MM.1S (cell line): ENCODE data around the gene CAMK2G.

Experiments
- DNase-seq: peaks from one replicate; pipeline ENCODE4 v3.0.0-alpha.2; 2015
- H2AFZ ChIP-seq: fragments of 300-600 bp; sonication (generic); 2 replicates; pipeline ENCODE4 v1.6.0; 2016; ENCODE audit warnings: antibody characterized with exemption, low read length
- H3F3A ChIP-seq: fragments of 300-600 bp; sonication (generic); 2 replicates; pipeline ENCODE4 v1.6.1; 2016; ENCODE audit warnings: mild to moderate bottlenecking, antibody characterized with exemption, low read length, moderate library complexity, mixed read lengths; ENCODE audit not compliant: insufficient read depth
- H3K27ac ChIP-seq: fragments of 300-600 bp; sonication (generic); 2 replicates; pipeline ENCODE4 v1.5.1; 2016; ENCODE audit warnings: mild to moderate bottlenecking, low read length
- H3K27me3 ChIP-seq: fragments of 300-600 bp; sonication (generic); replicated peaks from 2 replicates; pipeline ENCODE4 v1.6.0; 2016; ENCODE audit warnings: low read length; ENCODE audit not compliant: insufficient read depth
- H3K36me3 ChIP-seq: fragments of 300-600 bp; sonication (generic); replicated peaks from 2 replicates; pipeline ENCODE4 v1.6.1; 2016; ENCODE audit warnings: mild to moderate bottlenecking, low read length, mixed read lengths; ENCODE audit not compliant: insufficient read depth
- H3K4me1 ChIP-seq: fragments of 300-600 bp; sonication (generic); 2 replicates; pipeline ENCODE4 v1.6.1; 2016; ENCODE audit warnings: low read length, mixed read lengths
- H3K4me2 ChIP-seq: fragments of 300-600 bp; sonication (generic); 2 replicates; pipeline ENCODE4 v1.6.0; 2016; ENCODE audit warnings: low read depth, low read length
- H3K4me3 ChIP-seq: fragments of 300-600 bp; sonication (generic); 2 replicates; pipeline ENCODE4 v1.5.1; 2016; ENCODE audit warnings: low read length, mixed read lengths
- H3K79me2 ChIP-seq: fragments of 300-600 bp; sonication (generic); 2 replicates; pipeline ENCODE4 v1.6.1; 2016; ENCODE audit warnings: mixed run types, low read length, mixed read lengths
- H3K9ac ChIP-seq: fragments of 300-600 bp; sonication (generic); 2 replicates; pipeline ENCODE4 v1.6.1; 2016; ENCODE audit warnings: low read length, mixed read lengths
- H3K9me2 ChIP-seq: fragments of 300-600 bp; sonication (generic); replicated peaks from 2 replicates; pipeline ENCODE4 v1.6.1; 2016; ENCODE audit warnings: mild to moderate bottlenecking, low read length, mixed read lengths; ENCODE audit not compliant: insufficient read depth
- H3K9me3 ChIP-seq: fragments of 300-600 bp; sonication (generic); replicated peaks from 2 replicates; pipeline ENCODE4 v1.6.1; 2016; ENCODE audit warnings: mild to moderate bottlenecking, low read length, mixed read lengths; ENCODE audit not compliant: insufficient read depth
- H4K20me1 ChIP-seq: fragments of 300-600 bp; sonication (generic); 2 replicates; pipeline ENCODE4 v1.6.1; 2016; ENCODE audit warnings: mild to moderate bottlenecking, low read length, moderate library complexity, mixed read lengths; ENCODE audit not compliant: insufficient read depth
- EZH2 ChIP-seq: fragments of 300-600 bp; sonication (generic); optimal IDR thresholded peaks from 2 replicates; pipeline ENCODE3; 2017; ENCODE audit warnings: low read depth, mild to moderate bottlenecking, antibody characterized with exemption, low read length, mixed read lengths
- EZH2phosphoT487 ChIP-seq: fragments of 300-600 bp; sonication (generic); IDR thresholded peaks from 2 replicates; pipeline ENCODE4 v1.6.1; 2018; ENCODE audit warnings: antibody characterized with exemption, low read length
- TF ChIP-seq, protein P1 (sequence below): fragments of 300-600 bp; sonication (generic); IDR thresholded peaks from 2 replicates; pipeline ENCODE4 v1.5.1; 2016; ENCODE audit warnings: antibody characterized with exemption, low read length, mixed read lengths

The CAMK2G gene

GRCh38 chr10:73803680-73804286 is 70.6 kb downstream of the CAMK2G start:
- Histone ChIP-seq H3K4me3 (no peak overlapping the region), H3K27me3 (no peaks in the 10 kb centered on the region), H2AFZ (no peak overlapping the region), H4K20me1 (no peaks in the 10 kb centered on the region), H3K9me2 (no peaks in the 10 kb centered on the region), H3K9me3 (no peaks in the 10 kb centered on the region), H3K79me2 (peaks cover 4% of the 10 kb centered on the region), H3K9ac (no peak overlapping the region; the same call in 1 of the 2 replicates), H3K27ac (peak overlapping the region; percentile 66; the same call in 1 of the 2 replicates), H3K4me1 (peaks cover 16% of the 10 kb centered on the region), H3F3A (peaks cover 4% of the 10 kb centered on the region; the same call in 1 of the 2 replicates), H3K4me2 (peak overlapping the region; percentile 34; the same call in 1 of the 2 replicates), H3K36me3 (0 out of 2 replicates have a peak, but pooled peaks cover 5% of the 10 kb centered on the region)
- peak; percentile 16 for DNase-seq
- TF ChIP-seq, protein P1, sequence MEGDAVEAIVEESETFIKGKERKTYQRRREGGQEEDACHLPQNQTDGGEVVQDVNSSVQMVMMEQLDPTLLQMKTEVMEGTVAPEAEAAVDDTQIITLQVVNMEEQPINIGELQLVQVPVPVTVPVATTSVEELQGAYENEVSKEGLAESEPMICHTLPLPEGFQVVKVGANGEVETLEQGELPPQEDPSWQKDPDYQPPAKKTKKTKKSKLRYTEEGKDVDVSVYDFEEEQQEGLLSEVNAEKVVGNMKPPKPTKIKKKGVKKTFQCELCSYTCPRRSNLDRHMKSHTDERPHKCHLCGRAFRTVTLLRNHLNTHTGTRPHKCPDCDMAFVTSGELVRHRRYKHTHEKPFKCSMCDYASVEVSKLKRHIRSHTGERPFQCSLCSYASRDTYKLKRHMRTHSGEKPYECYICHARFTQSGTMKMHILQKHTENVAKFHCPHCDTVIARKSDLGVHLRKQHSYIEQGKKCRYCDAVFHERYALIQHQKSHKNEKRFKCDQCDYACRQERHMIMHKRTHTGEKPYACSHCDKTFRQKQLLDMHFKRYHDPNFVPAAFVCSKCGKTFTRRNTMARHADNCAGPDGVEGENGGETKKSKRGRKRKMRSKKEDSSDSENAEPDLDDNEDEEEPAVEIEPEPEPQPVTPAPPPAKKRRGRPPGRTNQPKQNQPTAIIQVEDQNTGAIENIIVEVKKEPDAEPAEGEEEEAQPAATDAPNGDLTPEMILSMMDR = no peak
- TF ChIP-seq EZH2phosphoT487 (no peak), EZH2 (no peak)

DNA sequence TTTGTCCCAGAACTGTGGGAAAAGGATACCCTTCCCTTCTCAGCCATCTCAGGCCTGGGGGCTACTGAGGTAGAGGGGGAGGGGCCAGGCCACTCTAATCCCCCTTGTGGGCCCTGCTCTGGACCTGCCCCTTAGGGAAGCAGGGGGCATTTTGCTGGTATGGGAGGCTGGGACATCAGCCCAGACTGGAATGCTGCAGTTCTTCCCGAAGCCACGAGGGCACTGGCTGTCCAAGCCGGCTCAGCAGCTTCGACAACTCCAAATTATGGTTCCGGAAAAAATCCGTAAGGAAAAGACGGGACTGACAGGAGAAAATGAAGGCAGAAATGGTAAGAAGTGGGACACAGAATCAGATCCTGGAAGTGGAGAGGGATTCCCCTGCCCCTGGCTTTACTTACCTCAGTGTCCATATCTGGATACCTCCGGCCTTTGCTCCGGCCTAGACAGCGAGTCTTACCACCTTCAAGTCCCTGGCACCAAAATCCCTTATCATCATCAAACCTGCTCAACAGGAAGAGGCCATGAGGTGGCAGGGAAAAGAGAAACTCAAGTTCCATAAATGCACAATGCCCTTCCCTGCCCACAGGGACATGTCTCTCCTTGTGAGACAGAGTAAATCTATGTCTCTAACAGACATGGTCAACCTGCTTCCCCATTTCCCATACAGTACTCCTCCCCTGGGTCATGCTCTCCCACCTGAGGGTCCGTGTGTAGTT is 71.9 kb downstream of the CAMK2G start:
- H3K9me2 ChIP-seq = no peaks in the 10 kb centered on the region
- H3K27ac ChIP-seq = no peak overlapping the region
- H3K4me3 ChIP-seq = no peak overlapping the region
- no peak overlapping the region for H3K4me2 ChIP-seq
- no peak for DNase-seq
- no peak overlapping the region for H2AFZ ChIP-seq
- H3K9ac ChIP-seq = no peak overlapping the region
- 0 out of 2 replicates have a peak, but pooled peaks cover 5% of the 10 kb centered on the region for H3K36me3 ChIP-seq
- H3K9me3 ChIP-seq = no peaks in the 10 kb centered on the region
- H3F3A ChIP-seq = peaks cover 4% of the 10 kb centered on the region; the same call in 1 of the 2 replicates
- peaks cover 16% of the 10 kb centered on the region for H3K4me1 ChIP-seq
- H3K27me3 ChIP-seq = no peaks in the 10 kb centered on the region
- TF ChIP-seq, protein P1 = no peak
- TF ChIP-seq EZH2phosphoT487 = no peak
- TF ChIP-seq EZH2 = no peak
- peaks cover 4% of the 10 kb centered on the region for H3K79me2 ChIP-seq
- H4K20me1 ChIP-seq = no peaks in the 10 kb centered on the region

DNA sequence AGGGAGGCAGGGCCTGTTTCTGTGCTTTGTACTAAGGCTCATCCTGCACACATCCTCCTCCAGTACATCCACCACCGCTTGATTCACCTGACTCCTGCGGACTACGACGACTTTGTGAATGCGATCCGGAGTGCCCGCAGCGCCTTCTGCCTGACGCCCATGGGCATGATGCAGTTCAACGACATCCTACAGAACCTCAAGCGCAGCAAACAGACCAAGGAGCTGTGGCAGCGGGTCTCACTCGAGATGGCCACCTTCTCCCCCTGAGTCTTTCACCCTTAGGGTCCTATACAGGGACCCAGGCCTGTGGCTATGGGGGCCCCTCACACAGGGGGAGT is 73.1 kb downstream of the CAMK2G start:
- peaks cover 16% of the 10 kb centered on the region for H3K4me1 ChIP-seq
- DNase-seq = no peak
- no peaks in the 10 kb centered on the region for H3K79me2 ChIP-seq
- H4K20me1 ChIP-seq = no peaks in the 10 kb centered on the region
- no peak overlapping the region for H3K27ac ChIP-seq
- no peaks in the 10 kb centered on the region for H3K9me3 ChIP-seq
- no peak overlapping the region for H3K4me2 ChIP-seq
- no peaks in the 10 kb centered on the region for H3K27me3 ChIP-seq
- H3F3A ChIP-seq = peaks cover 4% of the 10 kb centered on the region; the same call in 1 of the 2 replicates
- H3K36me3 ChIP-seq = 0 out of 2 replicates have a peak, but pooled peaks cover 5% of the 10 kb centered on the region
- no peak overlapping the region for H3K9ac ChIP-seq
- H3K9me2 ChIP-seq = no peaks in the 10 kb centered on the region
- H3K4me3 ChIP-seq = no peak overlapping the region
- TF ChIP-seq, protein P1 = no peak
- TF ChIP-seq EZH2 (no peak), EZH2phosphoT487 (no peak)
- no peak overlapping the region for H2AFZ ChIP-seq
